Sigmoid colon (tissue), 4 donors: Measurements from ENCODE around the gene GRAMD1A.

Source experiments
- POLR2A ChIP-seq, 2 donors: fragments of 450-650 bp; IDR thresholded peaks; one replicate each; pipeline ENCODE4 v1.6.1; 2016; ENCODE audit warnings: antibody characterized with exemption in 2 of 2, mild to moderate bottlenecking in 2 of 2, moderate library complexity in 2 of 2
- POLR2AphosphoS5 ChIP-seq, 4 donors: sonication (generic); formaldehyde crosslinking; IDR thresholded peaks; one replicate each; pipeline ENCODE4 v1.6.1; 2017; ENCODE audit warnings: antibody characterized with exemption in 4 of 4
- TF ChIP-seq, protein P1 (sequence below), 4 experiments: fragments of 450-650 bp in 3 of 4; fragments of 200-600 bp in 1 of 4; IDR thresholded peaks; one replicate each; pipeline ENCODE4 v1.5.1; 2016 to 2019; ENCODE audit warnings: antibody characterized with exemption in 4 of 4, mild to moderate bottlenecking in 3 of 4, moderate library complexity in 2 of 4

DNA sequence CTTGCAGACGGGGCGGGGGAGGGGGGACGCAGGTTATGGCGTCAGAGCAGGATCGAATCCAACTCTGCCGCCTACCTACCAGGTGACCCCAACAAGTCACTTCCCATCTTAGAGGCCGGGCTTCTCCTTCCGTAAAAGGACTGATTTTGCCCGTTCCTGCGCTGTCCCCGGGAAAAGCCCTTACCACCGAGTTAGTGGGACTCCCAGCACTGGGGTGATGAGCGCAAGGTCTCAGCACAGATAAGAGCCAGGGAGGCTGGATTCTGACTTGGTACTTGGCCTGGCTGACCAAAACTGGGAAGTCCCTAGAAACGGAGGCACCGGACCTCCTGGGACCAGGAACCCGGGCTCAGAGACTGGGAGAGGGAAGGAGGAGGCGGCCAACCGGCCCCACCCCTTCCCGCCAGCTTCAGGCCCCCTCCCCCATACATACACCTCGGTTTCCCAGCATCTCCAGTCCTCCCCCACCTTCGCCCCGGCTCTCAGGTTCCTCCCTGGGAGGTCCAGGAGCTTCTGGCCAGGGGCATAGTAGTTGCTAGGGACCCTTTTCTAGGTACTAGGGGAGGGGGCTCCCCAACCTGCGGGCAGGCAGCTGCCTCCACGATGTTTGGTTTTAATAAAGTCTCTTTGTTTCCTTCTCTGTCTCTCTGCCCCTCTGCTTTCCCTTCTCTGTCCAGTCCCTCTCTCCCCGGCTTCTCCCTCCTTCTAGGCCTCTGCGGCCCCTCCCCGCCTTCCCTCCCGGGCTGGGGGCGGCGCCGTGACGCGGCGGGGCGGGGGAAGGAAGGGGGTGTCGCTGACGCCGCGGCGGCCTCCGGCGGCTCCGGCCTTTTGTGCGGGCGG lies at the start of gene GRAMD1A:
- TF ChIP-seq, protein P1, sequence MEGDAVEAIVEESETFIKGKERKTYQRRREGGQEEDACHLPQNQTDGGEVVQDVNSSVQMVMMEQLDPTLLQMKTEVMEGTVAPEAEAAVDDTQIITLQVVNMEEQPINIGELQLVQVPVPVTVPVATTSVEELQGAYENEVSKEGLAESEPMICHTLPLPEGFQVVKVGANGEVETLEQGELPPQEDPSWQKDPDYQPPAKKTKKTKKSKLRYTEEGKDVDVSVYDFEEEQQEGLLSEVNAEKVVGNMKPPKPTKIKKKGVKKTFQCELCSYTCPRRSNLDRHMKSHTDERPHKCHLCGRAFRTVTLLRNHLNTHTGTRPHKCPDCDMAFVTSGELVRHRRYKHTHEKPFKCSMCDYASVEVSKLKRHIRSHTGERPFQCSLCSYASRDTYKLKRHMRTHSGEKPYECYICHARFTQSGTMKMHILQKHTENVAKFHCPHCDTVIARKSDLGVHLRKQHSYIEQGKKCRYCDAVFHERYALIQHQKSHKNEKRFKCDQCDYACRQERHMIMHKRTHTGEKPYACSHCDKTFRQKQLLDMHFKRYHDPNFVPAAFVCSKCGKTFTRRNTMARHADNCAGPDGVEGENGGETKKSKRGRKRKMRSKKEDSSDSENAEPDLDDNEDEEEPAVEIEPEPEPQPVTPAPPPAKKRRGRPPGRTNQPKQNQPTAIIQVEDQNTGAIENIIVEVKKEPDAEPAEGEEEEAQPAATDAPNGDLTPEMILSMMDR (IDR thresholded peaks at IDR 0.05), result no peak
- TF ChIP-seq POLR2A (IDR thresholded peaks at IDR 0.05) (peak; percentile 87 to 92), POLR2AphosphoS5 (IDR thresholded peaks at IDR 0.05) (peak; percentile 93 to 94 (median 94))
